ENCODE measurements around the gene TMEM178B.

Gene TMEM178B

DNA sequence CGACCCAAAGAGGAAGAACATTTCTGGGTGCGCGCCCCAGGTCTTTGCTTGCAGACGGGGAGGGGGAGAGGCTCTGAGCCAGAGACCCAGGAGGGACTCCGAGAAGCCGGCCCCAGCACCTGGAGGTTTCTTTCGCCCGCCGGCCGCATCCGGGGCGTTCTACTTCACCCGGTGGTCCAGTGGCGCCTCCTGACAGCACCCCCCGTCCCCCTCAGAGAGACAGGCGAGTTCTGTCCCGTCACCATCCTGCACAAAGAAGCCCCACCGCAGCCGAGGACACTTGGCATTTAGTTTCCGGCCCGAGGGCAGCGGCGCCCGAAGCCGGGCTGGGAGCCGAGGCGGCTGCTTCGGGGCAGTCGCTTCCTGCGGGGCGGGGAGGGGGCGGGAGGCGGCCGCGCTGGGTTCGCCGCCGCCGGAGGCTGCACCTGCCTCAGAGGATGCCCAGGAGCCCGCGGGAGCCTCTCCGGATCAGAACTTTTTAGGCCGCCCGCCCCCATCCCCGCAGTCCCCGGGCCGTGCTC is at the start of gene TMEM178B:
Gene TMEM178B (plus strand): TSS at position 424 of the 521 bp plus-strand sequence.
- H3K36me3 ChIP-seq (ENCODE audit: control insufficient read depth in 2 of 2, insufficient read depth in 1 of 2, low read length in 2 of 2), result no peaks in the 10 kb centered on the region
- peak within 1 kb of the TSS; percentile 58; the same call in 1 of the 2 replicates for H3K27ac ChIP-seq (ENCODE audit: extremely low read depth, low read depth, low read length)
- H3K9me3 ChIP-seq (ENCODE audit: control insufficient read depth, insufficient read depth, low read depth, low read length), result no peaks in the 10 kb centered on the region
- CTCF ChIA-PET, result interaction anchor here (0.7 to 2.3 kb wide), 3 partner anchors 150 to 460 kb away, joined by 3 to 13 read pairs (median 3); no protein-coding TSS in a partner anchor
- POLR2A ChIA-PET, result no interaction called here
- H3K4me3 ChIP-seq (ENCODE audit: low read depth, low read length), result peak within 1 kb of the TSS; percentile 68
- H3K4me1 ChIP-seq (ENCODE audit: control insufficient read depth, insufficient read depth, low read length), result no peaks in the 10 kb centered on the region
- TF ChIP-seq ZNF555 (tag by site-specific recombination; conservative IDR thresholded peaks at IDR 0.05), result no peak
- TF ChIP-seq ZFHX2 (tag by site-specific recombination; conservative IDR thresholded peaks at IDR 0.05), result no peak
- no peak for TF ChIP-seq ZNF473 (tag by site-specific recombination; IDR thresholded peaks at IDR 0.05)
- no peak for TF ChIP-seq HOXC10 (CRISPR knock-in tag; IDR thresholded peaks at IDR 0.05)
- peak; percentile 56; the same call in 1 of the 2 replicates for TF ChIP-seq ZSCAN30 (tag by site-specific recombination; IDR thresholded peaks at IDR 0.05)
- no peak for TF ChIP-seq ZNF169 (tag by site-specific recombination; IDR thresholded peaks at IDR 0.05)
- TF ChIP-seq ZNF530 (tag by site-specific recombination; IDR thresholded peaks at IDR 0.05; ENCODE audit: low read depth), result no peak
- TF ChIP-seq ZSCAN16 (tag by site-specific recombination; IDR thresholded peaks at IDR 0.05), result no peak
- no peak for TF ChIP-seq ZNF146 (tag by site-specific recombination; IDR thresholded peaks at IDR 0.05)
- TF ChIP-seq ZNF660 (tag by site-specific recombination; IDR thresholded peaks at IDR 0.05), result no peak
- TF ChIP-seq SP2 (tag by site-specific recombination; IDR thresholded peaks at IDR 0.05), result peak; percentile 45
- TF ChIP-seq, protein P1, sequence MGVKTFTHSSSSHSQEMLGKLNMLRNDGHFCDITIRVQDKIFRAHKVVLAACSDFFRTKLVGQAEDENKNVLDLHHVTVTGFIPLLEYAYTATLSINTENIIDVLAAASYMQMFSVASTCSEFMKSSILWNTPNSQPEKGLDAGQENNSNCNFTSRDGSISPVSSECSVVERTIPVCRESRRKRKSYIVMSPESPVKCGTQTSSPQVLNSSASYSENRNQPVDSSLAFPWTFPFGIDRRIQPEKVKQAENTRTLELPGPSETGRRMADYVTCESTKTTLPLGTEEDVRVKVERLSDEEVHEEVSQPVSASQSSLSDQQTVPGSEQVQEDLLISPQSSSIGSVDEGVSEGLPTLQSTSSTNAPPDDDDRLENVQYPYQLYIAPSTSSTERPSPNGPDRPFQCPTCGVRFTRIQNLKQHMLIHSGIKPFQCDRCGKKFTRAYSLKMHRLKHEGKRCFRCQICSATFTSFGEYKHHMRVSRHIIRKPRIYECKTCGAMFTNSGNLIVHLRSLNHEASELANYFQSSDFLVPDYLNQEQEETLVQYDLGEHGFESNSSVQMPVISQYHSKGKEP (tag by site-specific recombination; IDR thresholded peaks at IDR 0.05), result no peak
- TF ChIP-seq KLF10 (tag by site-specific recombination; IDR thresholded peaks at IDR 0.05), result 0 out of 2 replicates have a peak, but pooled peaks have one; percentile 15
- no peak for TF ChIP-seq SCRT2 (tag by site-specific recombination; IDR thresholded peaks at IDR 0.05)
- TF ChIP-seq, protein P2, sequence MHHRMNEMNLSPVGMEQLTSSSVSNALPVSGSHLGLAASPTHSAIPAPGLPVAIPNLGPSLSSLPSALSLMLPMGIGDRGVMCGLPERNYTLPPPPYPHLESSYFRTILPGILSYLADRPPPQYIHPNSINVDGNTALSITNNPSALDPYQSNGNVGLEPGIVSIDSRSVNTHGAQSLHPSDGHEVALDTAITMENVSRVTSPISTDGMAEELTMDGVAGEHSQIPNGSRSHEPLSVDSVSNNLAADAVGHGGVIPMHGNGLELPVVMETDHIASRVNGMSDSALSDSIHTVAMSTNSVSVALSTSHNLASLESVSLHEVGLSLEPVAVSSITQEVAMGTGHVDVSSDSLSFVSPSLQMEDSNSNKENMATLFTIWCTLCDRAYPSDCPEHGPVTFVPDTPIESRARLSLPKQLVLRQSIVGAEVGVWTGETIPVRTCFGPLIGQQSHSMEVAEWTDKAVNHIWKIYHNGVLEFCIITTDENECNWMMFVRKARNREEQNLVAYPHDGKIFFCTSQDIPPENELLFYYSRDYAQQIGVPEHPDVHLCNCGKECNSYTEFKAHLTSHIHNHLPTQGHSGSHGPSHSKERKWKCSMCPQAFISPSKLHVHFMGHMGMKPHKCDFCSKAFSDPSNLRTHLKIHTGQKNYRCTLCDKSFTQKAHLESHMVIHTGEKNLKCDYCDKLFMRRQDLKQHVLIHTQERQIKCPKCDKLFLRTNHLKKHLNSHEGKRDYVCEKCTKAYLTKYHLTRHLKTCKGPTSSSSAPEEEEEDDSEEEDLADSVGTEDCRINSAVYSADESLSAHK (tag by site-specific recombination; IDR thresholded peaks at IDR 0.05), result peak; percentile 57
- no peak for TF ChIP-seq ZNF791 (tag by site-specific recombination; IDR thresholded peaks at IDR 0.05)
- peak; percentile 10; the same call in 1 of the 2 replicates for TF ChIP-seq KLF9 (tag by site-specific recombination; IDR thresholded peaks at IDR 0.05; ENCODE audit: low read depth)
- TF ChIP-seq SP3 (tag by site-specific recombination; IDR thresholded peaks at IDR 0.05), result peak; percentile 43; the same call in 1 of the 2 replicates
- TF ChIP-seq, protein P3, sequence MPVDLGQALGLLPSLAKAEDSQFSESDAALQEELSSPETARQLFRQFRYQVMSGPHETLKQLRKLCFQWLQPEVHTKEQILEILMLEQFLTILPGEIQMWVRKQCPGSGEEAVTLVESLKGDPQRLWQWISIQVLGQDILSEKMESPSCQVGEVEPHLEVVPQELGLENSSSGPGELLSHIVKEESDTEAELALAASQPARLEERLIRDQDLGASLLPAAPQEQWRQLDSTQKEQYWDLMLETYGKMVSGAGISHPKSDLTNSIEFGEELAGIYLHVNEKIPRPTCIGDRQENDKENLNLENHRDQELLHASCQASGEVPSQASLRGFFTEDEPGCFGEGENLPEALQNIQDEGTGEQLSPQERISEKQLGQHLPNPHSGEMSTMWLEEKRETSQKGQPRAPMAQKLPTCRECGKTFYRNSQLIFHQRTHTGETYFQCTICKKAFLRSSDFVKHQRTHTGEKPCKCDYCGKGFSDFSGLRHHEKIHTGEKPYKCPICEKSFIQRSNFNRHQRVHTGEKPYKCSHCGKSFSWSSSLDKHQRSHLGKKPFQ (tag by site-specific recombination; IDR thresholded peaks at IDR 0.05), result no peak
- TF ChIP-seq ZNF404 (tag by site-specific recombination; IDR thresholded peaks at IDR 0.05), result no peak
- no peak for TF ChIP-seq SP7 (tag by site-specific recombination; IDR thresholded peaks at IDR 0.05)
- TF ChIP-seq, protein P4, sequence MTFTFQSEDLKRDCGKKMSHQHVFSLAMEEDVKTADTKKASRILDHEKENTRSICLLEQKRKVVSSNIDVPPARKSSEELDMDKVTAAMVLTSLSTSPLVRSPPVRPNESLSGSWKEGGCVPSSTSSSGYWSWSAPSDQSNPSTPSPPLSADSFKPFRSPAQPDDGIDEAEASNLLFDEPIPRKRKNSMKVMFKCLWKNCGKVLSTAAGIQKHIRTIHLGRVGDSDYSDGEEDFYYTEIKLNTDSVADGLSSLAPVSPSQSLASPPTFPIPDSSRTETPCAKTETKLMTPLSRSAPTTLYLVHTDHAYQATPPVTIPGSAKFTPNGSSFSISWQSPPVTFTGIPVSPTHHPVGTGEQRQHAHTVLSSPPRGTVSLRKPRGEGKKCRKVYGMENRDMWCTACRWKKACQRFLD (tag by site-specific recombination; IDR thresholded peaks at IDR 0.05), result no peak
- TF ChIP-seq BCL11A (tag by site-specific recombination; IDR thresholded peaks at IDR 0.05; ENCODE audit: low read depth), result no peak
- TF ChIP-seq, protein P5, sequence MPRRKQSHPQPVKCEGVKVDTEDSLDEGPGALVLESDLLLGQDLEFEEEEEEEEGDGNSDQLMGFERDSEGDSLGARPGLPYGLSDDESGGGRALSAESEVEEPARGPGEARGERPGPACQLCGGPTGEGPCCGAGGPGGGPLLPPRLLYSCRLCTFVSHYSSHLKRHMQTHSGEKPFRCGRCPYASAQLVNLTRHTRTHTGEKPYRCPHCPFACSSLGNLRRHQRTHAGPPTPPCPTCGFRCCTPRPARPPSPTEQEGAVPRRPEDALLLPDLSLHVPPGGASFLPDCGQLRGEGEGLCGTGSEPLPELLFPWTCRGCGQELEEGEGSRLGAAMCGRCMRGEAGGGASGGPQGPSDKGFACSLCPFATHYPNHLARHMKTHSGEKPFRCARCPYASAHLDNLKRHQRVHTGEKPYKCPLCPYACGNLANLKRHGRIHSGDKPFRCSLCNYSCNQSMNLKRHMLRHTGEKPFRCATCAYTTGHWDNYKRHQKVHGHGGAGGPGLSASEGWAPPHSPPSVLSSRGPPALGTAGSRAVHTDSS (tag by site-specific recombination; IDR thresholded peaks at IDR 0.05), result no peak
- TF ChIP-seq, protein P6, sequence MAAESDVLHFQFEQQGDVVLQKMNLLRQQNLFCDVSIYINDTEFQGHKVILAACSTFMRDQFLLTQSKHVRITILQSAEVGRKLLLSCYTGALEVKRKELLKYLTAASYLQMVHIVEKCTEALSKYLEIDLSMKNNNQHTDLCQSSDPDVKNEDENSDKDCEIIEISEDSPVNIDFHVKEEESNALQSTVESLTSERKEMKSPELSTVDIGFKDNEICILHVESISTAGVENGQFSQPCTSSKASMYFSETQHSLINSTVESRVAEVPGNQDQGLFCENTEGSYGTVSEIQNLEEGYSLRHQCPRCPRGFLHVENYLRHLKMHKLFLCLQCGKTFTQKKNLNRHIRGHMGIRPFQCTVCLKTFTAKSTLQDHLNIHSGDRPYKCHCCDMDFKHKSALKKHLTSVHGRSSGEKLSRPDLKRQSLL (tag by site-specific recombination; IDR thresholded peaks at IDR 0.05), result no peak
- no peak for TF ChIP-seq ZNF292 (tag by site-specific recombination; IDR thresholded peaks at IDR 0.05; ENCODE audit: borderline replicate concordance, low read depth)
- TF ChIP-seq, protein P7, sequence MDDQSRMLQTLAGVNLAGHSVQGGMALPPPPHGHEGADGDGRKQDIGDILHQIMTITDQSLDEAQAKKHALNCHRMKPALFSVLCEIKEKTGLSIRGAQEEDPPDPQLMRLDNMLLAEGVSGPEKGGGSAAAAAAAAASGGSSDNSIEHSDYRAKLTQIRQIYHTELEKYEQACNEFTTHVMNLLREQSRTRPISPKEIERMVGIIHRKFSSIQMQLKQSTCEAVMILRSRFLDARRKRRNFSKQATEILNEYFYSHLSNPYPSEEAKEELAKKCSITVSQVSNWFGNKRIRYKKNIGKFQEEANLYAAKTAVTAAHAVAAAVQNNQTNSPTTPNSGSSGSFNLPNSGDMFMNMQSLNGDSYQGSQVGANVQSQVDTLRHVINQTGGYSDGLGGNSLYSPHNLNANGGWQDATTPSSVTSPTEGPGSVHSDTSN (CRISPR knock-in tag; IDR thresholded peaks at IDR 0.05), result no peak
- no peak for TF ChIP-seq SETDB1 (IDR thresholded peaks at IDR 0.05; ENCODE audit: insufficient read length, low read length)
